ENCODE results near the gene RPL5. TPM values are rescaled to one million over a fixed set of nuclear protein-coding genes. Genes with fewer than 3 reads are reported as not detected.

RPL5 gene
- total and polyA plus RNA-seq, 2 experiments from 2014 or later, result 918 to 1,643 TPM

GRCh38 chr1:92848201-92848600 is 16.4 kb downstream of the RPL5 start:
- H3K27me3 ChIP-seq, result no peaks in the 10 kb centered on the region
- TF ChIP-seq CTCF (IDR thresholded peaks at IDR 0.05; ENCODE audit: low read depth, low read length), result no peak
- DNase-seq (ENCODE audit: low read depth in 1 of 2, low spot score in 1 of 2), result no peak
- H3K27ac ChIP-seq, result no peak overlapping the region
- H3K36me3 ChIP-seq, result peaks cover 16% of the 10 kb centered on the region
- no peaks in the 10 kb centered on the region for H3K4me1 ChIP-seq (ENCODE audit: low read depth)
- no peaks in the 10 kb centered on the region for H3K9me3 ChIP-seq (ENCODE audit: low read depth)
- H3K4me3 ChIP-seq, result no peak overlapping the region

- DNase-seq (ENCODE audit: low read depth in 1 of 2, low spot score in 1 of 2), result no peak
- Histone ChIP-seq H3K36me3 (peaks cover 3% of the 10 kb centered on the region), H3K4me1 (ENCODE audit: low read depth) (no peaks in the 10 kb centered on the region), H3K27me3 (no peaks in the 10 kb centered on the region), H3K9me3 (ENCODE audit: low read depth) (no peaks in the 10 kb centered on the region), H3K4me3 (no peak overlapping the region), H3K27ac (no peak overlapping the region)
- TF ChIP-seq CTCF (IDR thresholded peaks at IDR 0.05; ENCODE audit: low read depth, low read length), result no peak
Measured at GRCh38 chr1:92850019-92850418, 18.2 kb downstream of the RPL5 start.

- TF ChIP-seq CTCF (IDR thresholded peaks at IDR 0.05; ENCODE audit: low read depth, low read length), result no peak
- DNase-seq (ENCODE audit: low read depth in 1 of 2, low spot score in 1 of 2), result peak in 1 of 2 donors; percentile 46
- H3K36me3 ChIP-seq, result peaks cover 3% of the 10 kb centered on the region
Measured at GRCh38 chr1:92851729-92852128, 19.9 kb downstream of the RPL5 start.

GRCh38 chr1:92853299-92853698 is 21.5 kb downstream of the RPL5 start:
- no peak overlapping the region for H3K4me3 ChIP-seq
- no peak for TF ChIP-seq CTCF (IDR thresholded peaks at IDR 0.05; ENCODE audit: low read depth, low read length)
- H3K27me3 ChIP-seq, result no peaks in the 10 kb centered on the region
- no peaks in the 10 kb centered on the region for H3K4me1 ChIP-seq (ENCODE audit: low read depth)
- no peak overlapping the region for H3K27ac ChIP-seq
- H3K36me3 ChIP-seq, result peaks cover 3% of the 10 kb centered on the region
- no peak for DNase-seq (ENCODE audit: low read depth in 1 of 2, low spot score in 1 of 2)
- no peaks in the 10 kb centered on the region for H3K9me3 ChIP-seq (ENCODE audit: low read depth)

More at GRCh38 chr1:92851729-92852128, 19.9 kb downstream of the RPL5 start:
- Histone ChIP-seq H3K9me3 (ENCODE audit: low read depth) (no peaks in the 10 kb centered on the region), H3K4me3 (no peak overlapping the region), H3K4me1 (ENCODE audit: low read depth) (no peaks in the 10 kb centered on the region), H3K27ac (no peak overlapping the region), H3K27me3 (no peaks in the 10 kb centered on the region)

- Histone ChIP-seq H3K27me3 (no peaks in the 10 kb centered on the region), H3K4me1 (ENCODE audit: low read depth) (no peaks in the 10 kb centered on the region), H3K4me3 (no peak overlapping the region), H3K27ac (no peak overlapping the region), H3K9me3 (ENCODE audit: low read depth) (no peaks in the 10 kb centered on the region), H3K36me3 (peaks cover 3% of the 10 kb centered on the region)
- DNase-seq (ENCODE audit: low read depth in 1 of 2, low spot score in 1 of 2), result no peak
- TF ChIP-seq CTCF (IDR thresholded peaks at IDR 0.05; ENCODE audit: low read depth, low read length), result no peak
Measured at GRCh38 chr1:92854101-92854785, 22.4 kb downstream of the RPL5 start.
